WTC11 (cell line): ENCODE results near the gene BLOC1S1. TPM values are rescaled to one million over a fixed set of nuclear protein-coding genes. Genes with fewer than 3 reads are reported as not detected.

Experiments
- ATAC-seq: fragments of 200-7000 bp; cut with Tn5 transposase; 2 replicates; pipeline ENCODE4 v1.10.0; 2021; ENCODE audit warnings: mild to moderate bottlenecking, moderate library complexity
- CTCF ChIA-PET: fragments of 300-600 bp; sonication (Branson Sonifier 250); formaldehyde crosslinking; loops from one replicate; lab custom pipeline; 2021; ENCODE audit warnings: antibody characterized with exemption; lab: Charles Lee
- POLR2A ChIA-PET: fragments of 350-600 bp; sonication (Branson Sonifier 250); formaldehyde crosslinking; loops from one replicate; lab custom pipeline; 2021; ENCODE audit warnings: antibody characterized with exemption; lab: Charles Lee
- DNase-seq: peaks from one replicate; pipeline ENCODE4 v3.0.0; 2021; ENCODE audit warnings: low spot score
- H3K27ac Mint-ChIP-seq: 2 replicates; pipeline ENCODE4 v1.8.0; 2021; ENCODE audit warnings: mixed read lengths
- H3K27me3 Mint-ChIP-seq: 2 replicates; pipeline ENCODE4 v1.8.0; 2021; ENCODE audit warnings: low read depth, mild to moderate bottlenecking, moderate library complexity, mixed read lengths
- H3K36me3 Mint-ChIP-seq: 2 replicates; pipeline ENCODE4 v1.8.0; 2021; ENCODE audit warnings: mixed read lengths
- H3K4me1 Mint-ChIP-seq: 2 replicates; pipeline ENCODE4 v1.8.0; 2022; ENCODE audit warnings: mixed read lengths
- H3K4me3 Mint-ChIP-seq: 2 replicates; pipeline ENCODE4 v1.8.0; 2021; ENCODE audit warnings: mild to moderate bottlenecking, moderate library complexity, mixed read lengths
- H3K9me3 Mint-ChIP-seq: 2 replicates; pipeline ENCODE4 v1.8.0; 2021; ENCODE audit warnings: mixed read lengths
- EMX1 ChIP-seq: fragments of 250-450 bp; sonication (Bioruptor Pico); IDR thresholded peaks from 2 replicates; pipeline ENCODE4 v1.8.0; 2021; ENCODE audit warnings: mild to moderate bottlenecking
- HMGXB4 ChIP-seq: sonication (generic); formaldehyde crosslinking; IDR thresholded peaks from 2 replicates; pipeline ENCODE4 v1.8.1; 2023; ENCODE audit warnings: mild to moderate bottlenecking, moderate library complexity, missing genetic modification reagents
- NFATC4 ChIP-seq: fragments of 250-450 bp; sonication (Bioruptor Pico); IDR thresholded peaks from 2 replicates; pipeline ENCODE4 v1.9.0; 2021; ENCODE audit warnings: mild to moderate bottlenecking
- NFYB ChIP-seq: sonication (generic); formaldehyde crosslinking; conservative IDR thresholded peaks from 2 replicates; pipeline ENCODE4 v1.8.0; 2022; ENCODE audit warnings: low read depth, missing genetic modification reagents
- PRRX2 ChIP-seq: fragments of 250-450 bp; sonication (Bioruptor Pico); IDR thresholded peaks from 2 replicates; pipeline ENCODE4 v1.8.0; 2021; ENCODE audit warnings: mild to moderate bottlenecking
- ZNF423 ChIP-seq: fragments of 250-450 bp; sonication (Bioruptor Pico); IDR thresholded peaks from 2 replicates; pipeline ENCODE4 v2.1.2; 2022; ENCODE audit warnings: mild to moderate bottlenecking, moderate library complexity
- total RNA-seq: library from RNA; stranded (reverse); gene quantifications from 3 replicates; pipeline ENCODE4 v1.2.3, GENCODE V29; 2021
- TF ChIP-seq, protein P1 (sequence below): sonication (generic); formaldehyde crosslinking; IDR thresholded peaks from 2 replicates; pipeline ENCODE4 v1.8.0; 2022; ENCODE audit warnings: missing genetic modification reagents
- TF ChIP-seq, protein P2 (sequence below): fragments of 250-450 bp; sonication (Bioruptor Pico); IDR thresholded peaks from 2 replicates; pipeline ENCODE4 v1.9.0; 2021; ENCODE audit warnings: mild to moderate bottlenecking, borderline replicate concordance
- TF ChIP-seq, protein P3 (sequence below): sonication (generic); formaldehyde crosslinking; IDR thresholded peaks from 2 replicates; pipeline ENCODE4 v1.8.1; 2023; ENCODE audit warnings: mild to moderate bottlenecking, missing genetic modification reagents, moderate library complexity
- TF ChIP-seq, protein P4 (sequence below): fragments of 250-450 bp; sonication (Bioruptor Pico); IDR thresholded peaks from 2 replicates; pipeline ENCODE4 v1.9.0; 2021; ENCODE audit warnings: mild to moderate bottlenecking

The BLOC1S1 gene
- total RNA-seq, 1 experiment from 2014 or later: 81.9 TPM

- TF ChIP-seq, protein P1, sequence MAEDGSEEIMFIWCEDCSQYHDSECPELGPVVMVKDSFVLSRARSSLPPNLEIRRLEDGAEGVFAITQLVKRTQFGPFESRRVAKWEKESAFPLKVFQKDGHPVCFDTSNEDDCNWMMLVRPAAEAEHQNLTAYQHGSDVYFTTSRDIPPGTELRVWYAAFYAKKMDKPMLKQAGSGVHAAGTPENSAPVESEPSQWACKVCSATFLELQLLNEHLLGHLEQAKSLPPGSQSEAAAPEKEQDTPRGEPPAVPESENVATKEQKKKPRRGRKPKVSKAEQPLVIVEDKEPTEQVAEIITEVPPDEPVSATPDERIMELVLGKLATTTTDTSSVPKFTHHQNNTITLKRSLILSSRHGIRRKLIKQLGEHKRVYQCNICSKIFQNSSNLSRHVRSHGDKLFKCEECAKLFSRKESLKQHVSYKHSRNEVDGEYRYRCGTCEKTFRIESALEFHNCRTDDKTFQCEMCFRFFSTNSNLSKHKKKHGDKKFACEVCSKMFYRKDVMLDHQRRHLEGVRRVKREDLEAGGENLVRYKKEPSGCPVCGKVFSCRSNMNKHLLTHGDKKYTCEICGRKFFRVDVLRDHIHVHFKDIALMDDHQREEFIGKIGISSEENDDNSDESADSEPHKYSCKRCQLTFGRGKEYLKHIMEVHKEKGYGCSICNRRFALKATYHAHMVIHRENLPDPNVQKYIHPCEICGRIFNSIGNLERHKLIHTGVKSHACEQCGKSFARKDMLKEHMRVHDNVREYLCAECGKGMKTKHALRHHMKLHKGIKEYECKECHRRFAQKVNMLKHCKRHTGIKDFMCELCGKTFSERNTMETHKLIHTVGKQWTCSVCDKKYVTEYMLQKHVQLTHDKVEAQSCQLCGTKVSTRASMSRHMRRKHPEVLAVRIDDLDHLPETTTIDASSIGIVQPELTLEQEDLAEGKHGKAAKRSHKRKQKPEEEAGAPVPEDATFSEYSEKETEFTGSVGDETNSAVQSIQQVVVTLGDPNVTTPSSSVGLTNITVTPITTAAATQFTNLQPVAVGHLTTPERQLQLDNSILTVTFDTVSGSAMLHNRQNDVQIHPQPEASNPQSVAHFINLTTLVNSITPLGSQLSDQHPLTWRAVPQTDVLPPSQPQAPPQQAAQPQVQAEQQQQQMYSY (CRISPR knock-in tag): no peak
- TF ChIP-seq, protein P2, sequence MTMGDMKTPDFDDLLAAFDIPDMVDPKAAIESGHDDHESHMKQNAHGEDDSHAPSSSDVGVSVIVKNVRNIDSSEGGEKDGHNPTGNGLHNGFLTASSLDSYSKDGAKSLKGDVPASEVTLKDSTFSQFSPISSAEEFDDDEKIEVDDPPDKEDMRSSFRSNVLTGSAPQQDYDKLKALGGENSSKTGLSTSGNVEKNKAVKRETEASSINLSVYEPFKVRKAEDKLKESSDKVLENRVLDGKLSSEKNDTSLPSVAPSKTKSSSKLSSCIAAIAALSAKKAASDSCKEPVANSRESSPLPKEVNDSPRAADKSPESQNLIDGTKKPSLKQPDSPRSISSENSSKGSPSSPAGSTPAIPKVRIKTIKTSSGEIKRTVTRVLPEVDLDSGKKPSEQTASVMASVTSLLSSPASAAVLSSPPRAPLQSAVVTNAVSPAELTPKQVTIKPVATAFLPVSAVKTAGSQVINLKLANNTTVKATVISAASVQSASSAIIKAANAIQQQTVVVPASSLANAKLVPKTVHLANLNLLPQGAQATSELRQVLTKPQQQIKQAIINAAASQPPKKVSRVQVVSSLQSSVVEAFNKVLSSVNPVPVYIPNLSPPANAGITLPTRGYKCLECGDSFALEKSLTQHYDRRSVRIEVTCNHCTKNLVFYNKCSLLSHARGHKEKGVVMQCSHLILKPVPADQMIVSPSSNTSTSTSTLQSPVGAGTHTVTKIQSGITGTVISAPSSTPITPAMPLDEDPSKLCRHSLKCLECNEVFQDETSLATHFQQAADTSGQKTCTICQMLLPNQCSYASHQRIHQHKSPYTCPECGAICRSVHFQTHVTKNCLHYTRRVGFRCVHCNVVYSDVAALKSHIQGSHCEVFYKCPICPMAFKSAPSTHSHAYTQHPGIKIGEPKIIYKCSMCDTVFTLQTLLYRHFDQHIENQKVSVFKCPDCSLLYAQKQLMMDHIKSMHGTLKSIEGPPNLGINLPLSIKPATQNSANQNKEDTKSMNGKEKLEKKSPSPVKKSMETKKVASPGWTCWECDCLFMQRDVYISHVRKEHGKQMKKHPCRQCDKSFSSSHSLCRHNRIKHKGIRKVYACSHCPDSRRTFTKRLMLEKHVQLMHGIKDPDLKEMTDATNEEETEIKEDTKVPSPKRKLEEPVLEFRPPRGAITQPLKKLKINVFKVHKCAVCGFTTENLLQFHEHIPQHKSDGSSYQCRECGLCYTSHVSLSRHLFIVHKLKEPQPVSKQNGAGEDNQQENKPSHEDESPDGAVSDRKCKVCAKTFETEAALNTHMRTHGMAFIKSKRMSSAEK (CRISPR knock-in tag): no peak
- no peak for TF ChIP-seq NFATC4 (CRISPR knock-in tag)
Measured at GRCh38 chr12:55722948-55723347, 7.1 kb downstream of the BLOC1S1 start (continued).

DNA sequence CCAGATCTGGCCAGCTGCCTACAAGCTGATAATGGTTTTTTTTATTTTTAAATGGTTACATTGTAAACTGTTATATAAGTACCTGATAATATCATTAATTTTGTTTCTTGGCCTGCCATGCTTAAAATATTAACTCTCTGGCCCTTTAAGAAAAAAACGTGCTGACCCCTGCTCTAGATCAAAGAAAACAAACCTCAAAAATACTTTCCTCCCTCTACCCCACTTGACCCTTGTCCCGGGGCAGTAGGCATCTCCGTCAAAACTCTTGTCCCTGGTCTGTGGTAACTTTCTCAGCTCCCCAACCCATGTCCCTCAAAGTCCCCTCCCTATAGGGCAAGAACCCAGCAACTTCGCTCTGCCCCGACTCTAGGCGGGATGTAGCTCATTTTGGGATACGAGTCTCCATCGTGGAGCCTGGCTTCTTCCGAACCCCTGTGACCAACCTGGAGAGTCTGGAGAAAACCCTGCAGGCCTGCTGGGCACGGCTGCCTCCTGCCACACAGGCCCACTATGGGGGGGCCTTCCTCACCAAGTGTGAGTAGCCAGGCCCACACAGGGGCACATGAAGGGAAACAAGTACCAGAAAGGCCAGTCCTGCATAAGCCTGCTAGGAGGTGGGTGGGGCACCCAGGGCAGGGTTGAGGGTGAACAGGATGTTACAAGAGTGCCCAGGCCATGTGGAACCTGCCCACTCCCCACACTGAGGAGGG, 7.8 kb downstream of the BLOC1S1 start:
- no peaks in the 10 kb centered on the region for H3K27me3 Mint-ChIP-seq
- ChIA-PET POLR2A (no interaction called here), CTCF (interaction anchor here (1.6 to 10.8 kb wide), 4 partner anchors 14 to 68 kb away, joined by 8 to 160 read pairs (median 76); partner anchors contain the start of gene ITGA7)

More for the DNA sequence above, 7.8 kb downstream of the BLOC1S1 start:
- Mint-ChIP-seq H3K4me1 (peaks cover 22% of the 10 kb centered on the region), H3K9me3 (no peaks in the 10 kb centered on the region), H3K27ac (peak overlapping the region; percentile 38; the same call in 1 of the 2 replicates), H3K4me3 (no peak overlapping the region), H3K36me3 (peaks cover 20% of the 10 kb centered on the region)
- no peak for DNase-seq
- TF ChIP-seq HMGXB4 (no peak), EMX1 (CRISPR knock-in tag) (no peak), PRRX2 (CRISPR knock-in tag) (no peak), ZNF423 (CRISPR knock-in tag) (no peak), NFYB (CRISPR knock-in tag) (no peak)
- TF ChIP-seq, protein P3, sequence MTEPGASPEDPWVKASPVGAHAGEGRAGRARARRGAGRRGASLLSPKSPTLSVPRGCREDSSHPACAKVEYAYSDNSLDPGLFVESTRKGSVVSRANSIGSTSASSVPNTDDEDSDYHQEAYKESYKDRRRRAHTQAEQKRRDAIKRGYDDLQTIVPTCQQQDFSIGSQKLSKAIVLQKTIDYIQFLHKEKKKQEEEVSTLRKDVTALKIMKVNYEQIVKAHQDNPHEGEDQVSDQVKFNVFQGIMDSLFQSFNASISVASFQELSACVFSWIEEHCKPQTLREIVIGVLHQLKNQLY (CRISPR knock-in tag): no peak
- TF ChIP-seq, protein P4, sequence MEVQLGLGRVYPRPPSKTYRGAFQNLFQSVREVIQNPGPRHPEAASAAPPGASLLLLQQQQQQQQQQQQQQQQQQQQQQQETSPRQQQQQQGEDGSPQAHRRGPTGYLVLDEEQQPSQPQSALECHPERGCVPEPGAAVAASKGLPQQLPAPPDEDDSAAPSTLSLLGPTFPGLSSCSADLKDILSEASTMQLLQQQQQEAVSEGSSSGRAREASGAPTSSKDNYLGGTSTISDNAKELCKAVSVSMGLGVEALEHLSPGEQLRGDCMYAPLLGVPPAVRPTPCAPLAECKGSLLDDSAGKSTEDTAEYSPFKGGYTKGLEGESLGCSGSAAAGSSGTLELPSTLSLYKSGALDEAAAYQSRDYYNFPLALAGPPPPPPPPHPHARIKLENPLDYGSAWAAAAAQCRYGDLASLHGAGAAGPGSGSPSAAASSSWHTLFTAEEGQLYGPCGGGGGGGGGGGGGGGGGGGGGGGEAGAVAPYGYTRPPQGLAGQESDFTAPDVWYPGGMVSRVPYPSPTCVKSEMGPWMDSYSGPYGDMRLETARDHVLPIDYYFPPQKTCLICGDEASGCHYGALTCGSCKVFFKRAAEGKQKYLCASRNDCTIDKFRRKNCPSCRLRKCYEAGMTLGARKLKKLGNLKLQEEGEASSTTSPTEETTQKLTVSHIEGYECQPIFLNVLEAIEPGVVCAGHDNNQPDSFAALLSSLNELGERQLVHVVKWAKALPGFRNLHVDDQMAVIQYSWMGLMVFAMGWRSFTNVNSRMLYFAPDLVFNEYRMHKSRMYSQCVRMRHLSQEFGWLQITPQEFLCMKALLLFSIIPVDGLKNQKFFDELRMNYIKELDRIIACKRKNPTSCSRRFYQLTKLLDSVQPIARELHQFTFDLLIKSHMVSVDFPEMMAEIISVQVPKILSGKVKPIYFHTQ (CRISPR knock-in tag): no peak
- ATAC-seq: no peak
